Adrenal gland (tissue), 12 donors: Measurements from ENCODE around the gene CDH11. TPM values are rescaled to one million over a fixed set of nuclear protein-coding genes. Genes with fewer than 3 reads are reported as not detected.

Experiments
- DNase-seq, 7 donors: peaks; one replicate each; pipeline ENCODE4 v3.0.0-alpha.2; 2019 to 2020
- H3K27ac ChIP-seq, 5 donors: fragments of 200-600 bp; sonication (generic) in 4 of 5; 1 replicate in 3 of 5; 2 replicates in 2 of 5; pipeline versions ENCODE4 v1.5.1 to v1.8.0; 2016 to 2020; ENCODE audit warnings: mild to moderate bottlenecking in 1 of 5
- H3K27me3 ChIP-seq: fragments of 200-600 bp; 2 replicates; pipeline ENCODE4 v1.8.0; 2021
- H3K36me3 ChIP-seq, 2 donors: fragments of 200-600 bp; replicated peaks in 1 of 2; 1 replicate in 1 of 2; 2 replicates in 1 of 2; pipeline versions ENCODE4 v1.5.1 to v1.8.0; 2018 to 2022
- H3K4me1 ChIP-seq, 2 donors: fragments of 200-600 bp; replicated peaks in 1 of 2; 1 replicate in 1 of 2; 2 replicates in 1 of 2; pipeline versions ENCODE4 v1.5.1 to v1.8.0; 2018 to 2021
- H3K4me3 ChIP-seq, 4 donors: fragments of 200-600 bp; sonication (generic) in 3 of 4; one replicate each; pipeline ENCODE4 v1.5.1; 2016 to 2018
- H3K9me3 ChIP-seq, 3 donors: fragments of 200-600 bp; sonication (generic) in 1 of 3; replicated peaks in 1 of 3; 1 replicate in 2 of 3; 2 replicates in 1 of 3; pipeline versions ENCODE4 v1.5.1 to v1.8.0; 2016 to 2021
- CTCF ChIP-seq, 6 experiments: fragments of 450-650 bp in 4 of 6; fragments of 200-600 bp in 2 of 6; sonication (generic) in 1 of 6; IDR thresholded peaks; 1 replicate in 5 of 6; 2 replicates in 1 of 6; pipeline versions ENCODE4 v1.5.1 to v1.8.0; 2016 to 2021; ENCODE audit warnings: antibody characterized with exemption in 6 of 6, mild to moderate bottlenecking in 2 of 6, moderate library complexity in 1 of 6
- POLR2A ChIP-seq, 2 donors: fragments of 450-650 bp; IDR thresholded peaks; one replicate each; pipeline ENCODE4 v1.6.1; 2017; ENCODE audit warnings: antibody characterized with exemption in 2 of 2, mild to moderate bottlenecking in 2 of 2, moderate library complexity in 1 of 2
- WGBS, 4 donors: extraction: QIAGEN DNeasy Blood & Tissue Kit in 2 of 4; methylation state at CpG; one replicate each; pipeline versions ENCODE4 v1.1.5 to v1.1.7; 2013 to 2017; 5-methylcytosine and 5-hydroxymethylcytosine counted together
- intact Hi-C, 2 donors: fragments of 100-400 bp; cut with DNase I; formaldehyde crosslinking; loops; one replicate each; pipeline versions ENCODE4 v1.14.1 to v1.15.0; 2022 to 2023
- polyA plus RNA-seq, 3 donors: library from polyadenylated mRNA; stranded (reverse); fragments of 200-250 nt in 2 of 3; fragments of 350-450 nt in 1 of 3; fragmentation: Illumina TruSeq in 1 of 3; extraction: RNeasy Lipid Tissue Mini Kit (QIAGEN cat#74804) in 1 of 3; gene quantifications; one replicate each; pipeline ENCODE4 v1.2.3, GENCODE V29; 2013 to 2014
- total RNA-seq, 9 donors: library from RNA; depleted of rRNA in 4 of 9; stranded (reverse); fragments of >200 nt in 4 of 9; fragments of 120-200 nt in 1 of 9; fragmentation: NEBNext Ultra II Directional in 1 of 9; extraction: Animal tissue kit (Norgen Biotek cat#: 25700) in 1 of 9; gene quantifications; one replicate each; pipeline versions ENCODE4 v1.1.0 to v1.2.4, GENCODE V29; 2013 to 2023
- donor health status: healthy with polysubstance abuse.
- donor health status: Bipolar disorder and iron deficiency.
- donor health status: DM: yes; HTN: yes; CAD: no.
- donor health status: DM: no; HTN: no; CAD: no.
- donor health status: DM: no; HTN: no; CAD: no.
- donor health status: DM: yes; HTN: yes; CAD: no.

Gene CDH11
- total and polyA plus RNA-seq, 12 donors = 3.0 to 102 (median 31.0) TPM

- no peak for TF ChIP-seq CTCF (IDR thresholded peaks at IDR 0.05)
- no peak for TF ChIP-seq POLR2A (IDR thresholded peaks at IDR 0.05)
- no peak overlapping the region for H3K4me3 ChIP-seq
- no peak for DNase-seq
- no peaks in the 10 kb centered on the region for H3K36me3 ChIP-seq
- no peaks in the 10 kb centered on the region for H3K27me3 ChIP-seq
- intact Hi-C loops = no loop called here
- no peaks in the 10 kb centered on the region for H3K9me3 ChIP-seq
- no peak overlapping the region for H3K27ac ChIP-seq
- 69 to 81% (median 73%) methylated on average over 5 of the region's 5 CpGs for WGBS, 4 donors
- H3K4me1 ChIP-seq = no peaks in the 10 kb centered on the region
These were observed 77.0 kb downstream of the CDH11 start for GRCh38 chr16:65044873-65045272.

GRCh38 chr16:65044026-65044425 lies 77.8 kb downstream of the CDH11 start:
- no peak for DNase-seq
- no peak overlapping the region for H3K27ac ChIP-seq
- intact Hi-C loops = no loop called here

GRCh38 chr16:65042438-65043365 lies 79.2 kb downstream of the CDH11 start:
- Histone ChIP-seq H3K4me1 (no peaks in the 10 kb centered on the region), H3K36me3 (no peaks in the 10 kb centered on the region), H3K9me3 (no peaks in the 10 kb centered on the region), H3K4me3 (no peak overlapping the region), H3K27me3 (no peaks in the 10 kb centered on the region), H3K27ac (no peak overlapping the region)
- intact Hi-C loops = no loop called here
- 79 to 92% (median 86%) methylated on average over 4 of the region's 4 CpGs for WGBS, 4 donors
- DNase-seq = no peak
- TF ChIP-seq CTCF (IDR thresholded peaks at IDR 0.05) (no peak), POLR2A (IDR thresholded peaks at IDR 0.05) (no peak)

More at GRCh38 chr16:65044026-65044425, 77.8 kb downstream of the CDH11 start:
- no peaks in the 10 kb centered on the region for H3K36me3 ChIP-seq
- 90 to 97% (median 96%) methylated on average over 2 of the region's 2 CpGs for whole genome bisulfite sequencing, 4 donors
- no peaks in the 10 kb centered on the region for H3K4me1 ChIP-seq
- H3K27me3 ChIP-seq = no peaks in the 10 kb centered on the region
- no peak for TF ChIP-seq POLR2A (IDR thresholded peaks at IDR 0.05)
- TF ChIP-seq CTCF (IDR thresholded peaks at IDR 0.05) = no peak
- no peak overlapping the region for H3K4me3 ChIP-seq
- H3K9me3 ChIP-seq = no peaks in the 10 kb centered on the region

GRCh38 chr16:65041667-65042066 lies 80.2 kb downstream of the CDH11 start:
- Histone ChIP-seq H3K9me3 (no peaks in the 10 kb centered on the region), H3K4me3 (no peak overlapping the region), H3K36me3 (no peaks in the 10 kb centered on the region), H3K27ac (no peak overlapping the region), H3K27me3 (no peaks in the 10 kb centered on the region), H3K4me1 (no peaks in the 10 kb centered on the region)
- TF ChIP-seq CTCF (IDR thresholded peaks at IDR 0.05) (no peak), POLR2A (IDR thresholded peaks at IDR 0.05) (no peak)
- no peak for DNase-seq
- whole genome bisulfite sequencing, 4 donors = 91 to 96% (median 95%) methylated on average over 5 of the region's 5 CpGs
- intact Hi-C loops = no loop called here
